Activated naive CD8-positive, alpha-beta T cell treated with anti-CD3 and anti-CD28 coated beads for 36 hours (primary cell): ENCODE results near the gene TNC. TPM values are rescaled to one million over a fixed set of nuclear protein-coding genes. Genes with fewer than 3 reads are reported as not detected.
"Not testable (repeated sequence)": the region's sequence is repeated elsewhere in the genome, so short reads cannot be mapped to it uniquely, and the experiment has no call there.

Experiments
- DNase-seq: peaks from one replicate; pipeline ENCODE4 v3.0.0; 2021
- H3K27ac Mint-ChIP-seq: one replicate; pipeline ENCODE4 v1.8.0; 2022; ENCODE audit warnings: mild to moderate bottlenecking, moderate library complexity, mixed read lengths
- H3K27me3 Mint-ChIP-seq: one replicate; pipeline ENCODE4 v1.8.0; 2022; ENCODE audit warnings: mild to moderate bottlenecking, mixed read lengths
- H3K36me3 Mint-ChIP-seq: one replicate; pipeline ENCODE4 v1.8.0; 2021; ENCODE audit warnings: mild to moderate bottlenecking, mixed read lengths
- H3K4me1 Mint-ChIP-seq: one replicate; pipeline ENCODE4 v1.8.0; 2021; ENCODE audit warnings: mixed read lengths
- H3K4me3 Mint-ChIP-seq: one replicate; pipeline ENCODE4 v1.8.0; 2022; ENCODE audit warnings: mild to moderate bottlenecking, moderate library complexity, mixed read lengths
- H3K9me3 Mint-ChIP-seq: one replicate; pipeline ENCODE4 v1.8.0; 2022; ENCODE audit warnings: mixed read lengths
- total RNA-seq, 2 experiments: library from RNA; stranded (reverse); gene quantifications; one replicate each; pipeline ENCODE4 v1.2.3, GENCODE V29; 2021

The TNC gene
- total RNA-seq, 2 experiments from 2014 or later = 0.90 to 1.3 TPM

DNA sequence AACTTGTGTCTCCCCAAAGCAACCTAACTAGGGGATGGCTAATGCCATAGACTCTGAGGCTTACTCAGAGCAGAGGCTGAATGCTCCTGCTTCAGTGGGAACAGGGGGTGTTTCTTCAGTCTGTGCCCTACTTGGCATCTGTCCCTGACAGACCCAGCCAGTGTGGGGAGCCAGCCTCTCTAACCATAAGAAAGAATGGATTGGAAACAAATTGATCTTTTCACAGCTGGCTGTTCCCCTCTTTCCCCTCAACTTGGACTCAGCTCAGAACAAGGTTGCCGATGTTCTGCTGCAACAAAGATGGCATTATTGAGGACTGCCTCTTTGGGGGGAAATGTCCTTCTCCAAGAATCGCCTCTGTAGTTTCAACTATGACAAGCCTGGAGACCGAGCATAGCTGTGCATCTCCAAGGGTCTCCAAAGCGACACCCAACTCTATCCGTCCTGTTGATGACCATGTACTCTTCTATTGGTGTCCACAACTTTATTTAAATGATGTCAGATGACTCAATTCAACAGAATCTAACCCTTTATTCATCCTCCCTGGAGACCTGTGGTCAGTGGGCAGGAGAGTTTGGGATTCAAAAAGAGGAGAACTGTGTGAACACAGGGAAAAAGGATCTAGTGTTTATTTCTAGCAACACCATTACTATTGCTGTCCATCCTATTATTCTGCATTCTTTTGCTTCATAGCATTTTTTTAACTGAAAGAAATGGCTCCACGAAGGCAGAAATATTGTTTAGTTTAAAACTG is 24.7 kb upstream of the TNC start:
- Mint-ChIP-seq H3K27ac (no peak overlapping the region), H3K4me3 (no peak overlapping the region), H3K36me3 (no peaks in the 10 kb centered on the region), H3K4me1 (peaks cover 4% of the 10 kb centered on the region), H3K27me3 (peaks cover 42% of the 10 kb centered on the region), H3K9me3 (no peaks in the 10 kb centered on the region)
- DNase-seq = no peak

- no peak for DNase-seq
- H3K9me3 Mint-ChIP-seq = no peaks in the 10 kb centered on the region
- no peaks in the 10 kb centered on the region for H3K36me3 Mint-ChIP-seq
- peaks cover 43% of the 10 kb centered on the region for H3K27me3 Mint-ChIP-seq
- H3K4me1 Mint-ChIP-seq = peaks cover 4% of the 10 kb centered on the region
- no peak overlapping the region for H3K4me3 Mint-ChIP-seq
- no peak overlapping the region for H3K27ac Mint-ChIP-seq
Measured at GRCh38 chr9:115142090-115142489, 24.1 kb upstream of the TNC start.

DNA sequence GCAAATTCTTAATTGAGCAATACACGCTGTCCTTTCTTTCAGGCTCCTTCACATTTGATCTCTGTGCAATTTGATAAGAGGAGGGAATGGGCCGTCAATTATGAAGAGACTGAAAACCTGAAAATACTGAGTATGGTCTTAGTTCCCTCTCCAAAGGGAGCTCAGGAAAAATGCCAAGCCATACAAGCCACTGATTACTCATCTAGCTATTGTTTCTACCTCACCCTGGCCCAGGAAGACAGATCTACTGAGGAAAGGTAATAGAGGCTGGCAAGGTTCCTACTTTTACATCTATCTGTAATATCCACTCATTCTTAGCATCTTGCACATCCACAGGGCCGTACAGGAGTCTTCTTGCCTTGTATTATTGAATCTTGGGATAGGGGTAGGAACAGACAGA is 23.7 kb upstream of the TNC start:
- H3K27me3 Mint-ChIP-seq = peaks cover 48% of the 10 kb centered on the region
- H3K4me1 Mint-ChIP-seq = peaks cover 4% of the 10 kb centered on the region
- DNase-seq = no peak
- no peaks in the 10 kb centered on the region for H3K36me3 Mint-ChIP-seq
- H3K9me3 Mint-ChIP-seq = no peaks in the 10 kb centered on the region
- H3K27ac Mint-ChIP-seq = no peak overlapping the region
- no peak overlapping the region for H3K4me3 Mint-ChIP-seq

- Mint-ChIP-seq H3K4me3 (no peak overlapping the region), H3K4me1 (peaks cover 4% of the 10 kb centered on the region), H3K9me3 (no peaks in the 10 kb centered on the region), H3K27me3 (peaks cover 40% of the 10 kb centered on the region), H3K27ac (no peak overlapping the region), H3K36me3 (no peaks in the 10 kb centered on the region)
- DNase-seq = no peak
Measured at GRCh38 chr9:115138151-115138550, 20.2 kb upstream of the TNC start.

DNA sequence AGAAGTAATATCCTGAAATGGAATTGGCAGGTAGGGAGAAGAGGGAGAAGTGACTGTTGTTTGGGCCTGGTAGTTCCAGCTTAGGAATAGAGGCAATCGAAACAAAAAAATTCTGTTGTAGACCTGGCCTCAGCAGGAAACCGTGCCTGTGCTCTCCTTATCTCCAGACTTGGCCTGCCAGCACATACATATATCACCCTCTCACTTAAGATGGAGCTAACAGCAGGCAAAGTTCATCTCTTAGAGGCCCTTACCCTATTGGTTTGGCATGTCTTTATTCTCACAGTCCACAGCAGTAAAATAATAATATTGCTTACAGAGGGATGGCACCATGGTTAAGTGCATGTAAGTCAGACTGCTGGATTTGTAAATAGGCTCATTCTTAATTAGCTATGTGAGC is 19.6 kb upstream of the TNC start:
- Mint-ChIP-seq H3K9me3 (no peaks in the 10 kb centered on the region), H3K36me3 (no peaks in the 10 kb centered on the region), H3K27ac (no peak overlapping the region), H3K27me3 (peaks cover 34% of the 10 kb centered on the region), H3K4me1 (peaks cover 2% of the 10 kb centered on the region), H3K4me3 (no peak overlapping the region)
- no peak for DNase-seq

GRCh38 chr9:115135821-115136778 is 18.1 kb upstream of the TNC start:
- no peak overlapping the region for H3K4me3 Mint-ChIP-seq
- peaks cover 23% of the 10 kb centered on the region for H3K27me3 Mint-ChIP-seq
- H3K36me3 Mint-ChIP-seq = no peaks in the 10 kb centered on the region

DNA sequence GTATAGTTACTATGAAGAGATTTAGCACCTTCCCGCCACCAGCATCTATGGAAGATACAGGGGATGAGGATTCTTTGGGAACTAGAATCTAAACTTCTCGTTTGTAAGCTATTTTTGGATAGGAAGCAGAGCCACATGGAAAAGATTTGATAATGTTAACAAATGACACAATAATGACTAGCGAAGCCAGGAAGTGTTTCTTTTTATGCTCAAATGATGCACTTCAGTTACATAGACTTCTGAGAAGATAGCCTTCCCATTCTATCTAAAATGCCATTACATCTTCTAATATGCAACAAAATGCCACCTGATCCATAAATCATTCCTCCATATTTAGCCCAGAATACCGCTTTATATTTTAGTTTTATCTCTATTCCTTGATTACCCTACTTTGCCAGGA is 17.0 kb upstream of the TNC start:
- H3K27ac Mint-ChIP-seq = no peak overlapping the region
- no peak overlapping the region for H3K4me3 Mint-ChIP-seq
- no peaks in the 10 kb centered on the region for H3K9me3 Mint-ChIP-seq
- no peaks in the 10 kb centered on the region for H3K36me3 Mint-ChIP-seq
- peaks cover 2% of the 10 kb centered on the region for H3K4me1 Mint-ChIP-seq
- DNase-seq = no peak
- peaks cover 16% of the 10 kb centered on the region for H3K27me3 Mint-ChIP-seq

More at GRCh38 chr9:115135821-115136778, 18.1 kb upstream of the TNC start:
- Mint-ChIP-seq H3K27ac (no peak overlapping the region), H3K4me1 (peaks cover 2% of the 10 kb centered on the region), H3K9me3 (no peaks in the 10 kb centered on the region)
- DNase-seq = no peak

DNA sequence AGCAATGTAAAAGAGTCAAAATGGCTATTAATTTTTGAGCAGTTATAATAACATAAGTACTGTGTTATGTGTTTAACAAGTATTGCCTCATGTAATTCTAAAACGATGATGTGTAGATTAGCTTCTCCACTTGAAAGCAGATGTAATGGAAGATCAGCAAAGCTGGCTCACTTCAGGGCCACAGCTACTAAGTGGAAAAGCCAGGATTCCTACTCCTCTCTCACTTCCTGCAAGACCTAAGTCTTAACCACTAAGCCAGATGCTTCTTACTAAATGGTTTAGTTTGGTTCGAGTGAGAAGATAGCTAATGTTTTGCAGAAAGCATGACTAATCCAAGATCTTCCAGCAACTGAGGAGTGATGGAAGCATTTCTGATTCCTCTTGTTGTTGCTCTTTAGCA is 15.7 kb upstream of the TNC start:
- Mint-ChIP-seq H3K4me3 (no peak overlapping the region), H3K4me1 (no peaks in the 10 kb centered on the region), H3K36me3 (no peaks in the 10 kb centered on the region), H3K9me3 (no peaks in the 10 kb centered on the region), H3K27me3 (peaks cover 26% of the 10 kb centered on the region), H3K27ac (no peak overlapping the region)
- no peak for DNase-seq

DNA sequence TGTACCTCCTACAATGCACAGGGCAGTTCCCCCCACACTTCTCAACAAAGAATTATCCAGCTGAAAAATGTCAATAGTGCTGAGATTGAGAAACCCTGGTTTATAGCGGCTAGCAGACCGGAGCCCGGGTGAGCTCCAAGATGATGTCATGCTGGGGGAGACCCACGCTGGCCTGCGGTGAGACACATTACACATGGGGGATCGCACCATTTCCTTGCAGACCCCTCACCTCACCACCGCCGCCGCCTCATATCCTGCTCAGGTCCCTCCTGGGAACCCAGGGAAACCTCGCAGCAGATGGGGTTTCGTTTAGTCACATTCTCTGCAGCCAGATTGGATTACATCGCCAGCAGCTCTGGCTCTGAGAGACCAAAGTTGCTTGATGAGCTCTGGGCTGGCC is 14.7 kb upstream of the TNC start:
- Mint-ChIP-seq H3K9me3 (no peaks in the 10 kb centered on the region), H3K36me3 (no peaks in the 10 kb centered on the region), H3K4me1 (no peaks in the 10 kb centered on the region), H3K27me3 (peaks cover 36% of the 10 kb centered on the region), H3K27ac (no peak overlapping the region), H3K4me3 (no peak overlapping the region)
- no peak for DNase-seq

DNA sequence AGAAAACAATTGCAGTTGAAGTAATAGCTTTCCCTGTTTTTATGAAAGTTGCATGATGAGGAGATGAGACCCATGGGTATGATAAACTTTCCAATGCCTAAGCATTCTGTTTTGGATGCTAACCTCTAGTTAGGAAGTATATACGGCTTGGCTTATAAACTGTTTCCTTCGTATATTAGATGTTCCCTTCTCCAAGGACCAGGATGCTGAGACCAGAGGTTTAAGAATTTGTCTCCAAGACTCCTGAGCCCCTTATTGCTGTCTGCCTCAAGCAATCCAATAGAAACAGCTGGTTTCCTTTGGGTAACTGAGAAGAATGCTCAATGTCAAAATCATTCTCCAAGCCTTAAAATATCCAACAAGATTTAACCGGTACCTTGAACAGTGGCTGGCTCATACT is 12.2 kb upstream of the TNC start:
- Mint-ChIP-seq H3K9me3 (no peaks in the 10 kb centered on the region), H3K4me3 (no peak overlapping the region), H3K4me1 (no peaks in the 10 kb centered on the region), H3K27me3 (peaks cover 29% of the 10 kb centered on the region), H3K27ac (no peak overlapping the region), H3K36me3 (no peaks in the 10 kb centered on the region)
- DNase-seq = no peak

DNA sequence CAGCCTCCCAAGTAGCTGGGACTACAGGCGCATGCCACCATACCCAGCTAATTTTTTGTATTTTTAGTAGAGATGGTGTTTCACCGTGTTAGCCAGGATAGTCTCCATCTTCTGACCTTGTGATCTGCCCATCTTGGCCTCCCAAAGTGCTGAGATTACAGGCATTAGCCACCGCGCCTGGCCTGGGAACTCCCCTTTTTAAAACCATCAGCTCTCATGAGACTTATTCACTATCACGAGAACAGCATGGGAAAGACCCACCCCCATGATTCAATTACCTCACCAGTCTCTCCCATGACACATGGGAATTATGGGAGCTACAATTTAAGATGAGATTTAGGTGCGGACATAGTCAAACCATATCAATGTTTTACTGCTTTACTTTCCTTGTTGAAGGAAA is 10.8 kb upstream of the TNC start:
- not testable (repeated sequence) for H3K4me1 Mint-ChIP-seq, H3K27ac Mint-ChIP-seq, DNase-seq, H3K36me3 Mint-ChIP-seq, H3K4me3 Mint-ChIP-seq, H3K9me3 Mint-ChIP-seq
- H3K27me3 Mint-ChIP-seq = peaks cover 31% of the 10 kb centered on the region

- Mint-ChIP-seq H3K27me3 (peaks cover 45% of the 10 kb centered on the region), H3K4me1 (no peaks in the 10 kb centered on the region), H3K9me3 (no peaks in the 10 kb centered on the region), H3K36me3 (no peaks in the 10 kb centered on the region), H3K27ac (no peak overlapping the region), H3K4me3 (no peak overlapping the region)
- no peak for DNase-seq
Measured at GRCh38 chr9:115127191-115127817, 9.3 kb upstream of the TNC start.

DNA sequence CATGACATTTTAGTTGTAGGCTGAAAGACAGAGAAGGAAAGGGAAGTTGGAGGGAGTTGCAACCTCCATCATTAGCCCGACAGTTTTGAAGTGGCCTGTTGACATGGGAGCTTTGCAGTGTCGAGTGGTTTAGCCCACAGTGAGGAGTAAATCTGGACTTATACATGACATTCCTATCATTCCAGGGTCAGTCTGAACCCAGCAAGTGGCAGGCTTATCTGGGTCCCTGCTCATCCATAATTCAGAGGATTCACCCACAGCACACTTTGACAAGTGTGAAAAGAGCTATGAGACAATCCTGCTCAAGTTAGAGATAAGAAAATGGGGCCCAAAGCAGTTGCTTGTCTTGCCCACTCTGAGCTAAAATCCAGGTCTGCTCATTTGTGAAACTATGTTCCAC is 8.4 kb upstream of the TNC start:
- H3K27ac Mint-ChIP-seq = no peak overlapping the region
- DNase-seq = no peak
- H3K4me3 Mint-ChIP-seq = no peak overlapping the region
- H3K4me1 Mint-ChIP-seq = no peaks in the 10 kb centered on the region
- no peaks in the 10 kb centered on the region for H3K9me3 Mint-ChIP-seq
- peaks cover 52% of the 10 kb centered on the region for H3K27me3 Mint-ChIP-seq
- no peaks in the 10 kb centered on the region for H3K36me3 Mint-ChIP-seq

- Mint-ChIP-seq H3K9me3 (no peaks in the 10 kb centered on the region), H3K36me3 (no peaks in the 10 kb centered on the region), H3K4me1 (no peaks in the 10 kb centered on the region), H3K27me3 (peaks cover 68% of the 10 kb centered on the region), H3K4me3 (no peak overlapping the region), H3K27ac (no peak overlapping the region)
- no peak for DNase-seq
Measured at GRCh38 chr9:115122937-115123336, 5.0 kb upstream of the TNC start.

DNA sequence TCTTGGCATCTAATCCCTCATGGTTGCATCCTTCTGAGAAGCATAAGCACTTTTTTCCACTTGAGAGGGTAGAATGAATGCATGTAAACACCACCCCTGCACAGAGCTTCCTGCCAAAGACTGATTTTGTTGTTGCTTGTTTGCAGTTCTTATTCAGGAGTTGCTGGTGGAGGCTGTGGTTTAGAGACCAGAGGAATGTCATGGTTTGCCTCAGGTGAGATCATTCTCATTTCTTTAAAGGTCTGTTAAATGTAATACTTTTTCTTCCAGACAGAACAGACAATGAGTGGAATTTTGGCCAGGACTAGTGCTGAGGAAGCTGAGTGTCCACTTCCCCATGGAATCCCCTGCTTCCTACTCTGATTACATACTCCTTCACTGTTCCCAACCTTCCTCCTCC is 3.2 kb upstream of the TNC start:
- no peaks in the 10 kb centered on the region for H3K9me3 Mint-ChIP-seq
- no peak for DNase-seq
- no peak overlapping the region for H3K4me3 Mint-ChIP-seq
- no peaks in the 10 kb centered on the region for H3K4me1 Mint-ChIP-seq
- H3K27me3 Mint-ChIP-seq = peaks cover 75% of the 10 kb centered on the region
- no peaks in the 10 kb centered on the region for H3K36me3 Mint-ChIP-seq
- H3K27ac Mint-ChIP-seq = no peak overlapping the region
